Hematopoietic multipotent progenitor cell treated with erythropoietin and hydrocortisone succinate and interleukin-3 and kit ligand, for 6 days (in vitro differentiated cells): Measurements from ENCODE around the gene VCAN.

Experiments used
- DNase-seq: peaks from one replicate; pipeline ENCODE4 v3.0.0-alpha.2; 2015

Gene VCAN

DNA sequence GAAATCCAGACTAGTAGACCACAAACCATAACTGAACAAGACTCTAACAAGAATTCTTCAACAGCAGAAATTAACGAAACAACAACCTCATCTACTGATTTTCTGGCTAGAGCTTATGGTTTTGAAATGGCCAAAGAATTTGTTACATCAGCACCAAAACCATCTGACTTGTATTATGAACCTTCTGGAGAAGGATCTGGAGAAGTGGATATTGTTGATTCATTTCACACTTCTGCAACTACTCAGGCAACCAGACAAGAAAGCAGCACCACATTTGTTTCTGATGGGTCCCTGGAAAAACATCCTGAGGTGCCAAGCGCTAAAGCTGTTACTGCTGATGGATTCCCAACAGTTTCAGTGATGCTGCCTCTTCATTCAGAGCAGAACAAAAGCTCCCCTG, 68.6 kb downstream of the VCAN start:
- no peak for DNase-seq

DNA sequence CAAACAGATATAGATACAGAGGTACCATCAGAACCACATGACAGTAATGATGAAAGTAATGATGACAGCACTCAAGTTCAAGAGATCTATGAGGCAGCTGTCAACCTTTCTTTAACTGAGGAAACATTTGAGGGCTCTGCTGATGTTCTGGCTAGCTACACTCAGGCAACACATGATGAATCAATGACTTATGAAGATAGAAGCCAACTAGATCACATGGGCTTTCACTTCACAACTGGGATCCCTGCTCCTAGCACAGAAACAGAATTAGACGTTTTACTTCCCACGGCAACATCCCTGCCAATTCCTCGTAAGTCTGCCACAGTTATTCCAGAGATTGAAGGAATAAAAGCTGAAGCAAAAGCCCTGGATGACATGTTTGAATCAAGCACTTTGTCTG, 69.2 kb downstream of the VCAN start:
- DNase-seq, result no peak

DNA sequence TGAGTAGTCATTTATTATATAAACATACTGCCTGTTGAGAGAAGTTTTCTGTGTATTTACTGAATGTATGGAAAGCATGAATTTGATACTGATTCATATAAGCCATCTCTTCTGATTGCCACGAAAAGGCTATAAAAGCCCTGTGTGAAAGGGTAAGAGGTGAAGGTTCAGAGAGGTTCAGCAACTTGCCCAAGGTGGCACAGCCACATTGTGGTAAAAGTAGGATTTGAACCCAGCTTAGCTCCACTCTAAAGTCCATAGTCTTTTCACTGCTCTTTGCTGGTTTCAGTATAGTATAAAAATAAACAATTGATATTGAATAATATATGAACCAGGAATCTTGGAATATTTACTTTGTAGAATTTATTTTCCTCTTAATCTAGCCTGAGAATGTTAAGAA, 71.3 kb downstream of the VCAN start:
- no peak for DNase-seq

DNA sequence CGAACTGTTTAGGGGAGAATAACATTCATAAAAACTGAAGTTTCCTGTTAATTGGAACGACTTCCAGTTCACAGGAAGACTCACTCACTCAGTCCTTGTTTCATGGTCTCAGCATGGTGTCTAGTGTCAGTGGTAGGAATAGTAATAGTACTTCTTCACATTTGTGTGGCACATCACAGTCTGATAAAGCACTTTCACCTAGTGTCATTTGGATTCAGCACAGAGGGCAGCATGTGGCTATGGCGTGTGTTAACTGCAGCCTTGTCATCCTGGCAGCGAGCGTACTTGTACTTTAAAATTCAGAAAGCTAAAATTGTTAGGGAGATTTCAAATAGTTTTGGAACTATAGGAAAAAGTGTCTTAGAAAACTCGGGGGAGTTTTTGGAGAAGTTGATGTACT, 72.4 kb downstream of the VCAN start:
- DNase-seq, result no peak

DNA sequence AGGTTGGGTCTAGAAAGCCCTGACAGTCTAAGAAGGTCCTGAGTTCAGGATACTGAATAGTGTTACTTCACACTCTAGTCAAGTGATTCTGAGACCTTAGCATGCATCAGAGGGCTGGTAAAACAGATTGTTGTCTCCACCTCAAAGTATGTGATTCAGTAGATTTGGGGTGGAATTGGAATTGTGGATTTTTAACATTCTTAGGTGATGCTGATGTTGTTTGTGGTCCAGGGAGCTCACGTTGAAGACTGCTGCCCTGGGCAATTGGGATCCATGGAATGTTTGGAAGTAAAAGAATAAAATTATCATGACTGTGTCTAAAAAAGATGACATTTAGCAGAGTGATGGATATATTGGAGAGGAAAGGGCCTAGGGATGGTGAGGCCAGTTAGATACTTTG, 75.6 kb downstream of the VCAN start:
- DNase-seq, result no peak

DNA sequence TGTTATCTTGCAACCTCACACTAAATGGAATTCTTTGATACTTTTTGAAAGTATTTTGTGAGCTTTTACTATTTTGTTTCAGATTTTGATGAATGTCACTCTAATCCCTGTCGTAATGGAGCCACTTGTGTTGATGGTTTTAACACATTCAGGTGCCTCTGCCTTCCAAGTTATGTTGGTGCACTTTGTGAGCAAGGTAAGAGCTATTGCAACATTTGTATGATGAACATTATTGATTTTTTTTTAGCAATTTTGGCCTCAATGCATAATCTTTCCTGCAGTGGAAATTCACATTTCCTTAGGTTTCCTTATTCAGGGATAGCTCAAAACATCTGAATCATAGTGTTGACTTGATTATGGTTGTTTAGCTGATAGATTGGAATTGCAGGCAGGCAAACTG, 76.3 kb downstream of the VCAN start:
- no peak for DNase-seq

DNA sequence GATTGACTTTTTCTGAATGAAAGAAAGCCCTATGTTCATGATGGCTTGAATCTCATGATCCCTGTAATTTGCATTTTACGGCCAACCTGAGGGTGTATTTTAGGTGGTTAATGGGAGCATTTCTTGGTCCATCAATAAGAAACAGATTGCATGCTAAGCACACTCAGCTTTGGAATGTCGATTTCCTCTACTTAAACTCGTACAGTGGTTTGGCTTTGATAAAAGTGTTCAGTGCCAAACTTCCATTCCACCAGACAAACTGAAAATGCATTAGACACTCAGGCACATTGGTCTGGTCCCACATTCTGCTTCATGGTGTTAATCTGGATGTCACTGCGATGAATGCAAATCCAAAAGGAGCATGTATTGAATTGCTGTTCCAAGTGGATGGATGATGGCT, 77.0 kb downstream of the VCAN start:
- no peak for DNase-seq

DNA sequence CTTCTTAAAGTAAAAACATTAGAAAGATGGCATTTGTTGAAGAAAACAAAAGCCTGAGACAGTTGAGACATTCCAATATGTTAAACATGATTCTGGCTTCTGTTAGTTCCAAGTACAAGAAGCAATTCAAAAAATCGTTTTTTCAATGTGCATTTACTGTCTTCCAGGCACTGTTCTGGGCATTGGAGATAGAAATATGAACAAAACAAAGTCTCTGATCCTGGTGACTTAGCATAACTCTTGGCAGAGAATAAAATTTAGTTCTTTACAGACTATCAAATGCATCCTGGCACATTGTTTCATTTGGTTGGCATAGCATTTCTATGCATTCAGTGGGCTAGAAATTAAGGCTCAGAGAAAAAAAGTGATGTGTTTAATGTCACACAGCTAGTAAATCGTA, 77.5 kb downstream of the VCAN start:
- DNase-seq, result no peak

DNA sequence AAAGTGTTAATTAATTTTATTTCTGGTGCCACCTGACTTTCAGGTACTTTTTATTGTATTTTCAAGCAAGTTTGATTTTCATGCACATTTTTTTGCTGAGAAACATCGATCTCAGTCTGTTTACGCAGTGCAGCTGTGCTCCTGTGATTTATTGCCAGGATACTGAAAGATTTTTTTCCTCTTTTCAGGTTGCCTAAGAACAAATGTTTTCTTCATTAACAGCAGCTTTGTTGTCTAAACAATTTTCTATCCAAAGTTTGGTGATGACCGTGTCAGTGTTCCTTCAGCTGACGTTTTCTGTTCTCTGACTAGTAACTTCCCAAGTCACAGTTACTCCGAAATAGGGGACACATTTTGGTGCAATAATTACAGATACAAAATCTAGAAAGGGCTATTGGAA, 78.1 kb downstream of the VCAN start:
- DNase-seq, result no peak

DNA sequence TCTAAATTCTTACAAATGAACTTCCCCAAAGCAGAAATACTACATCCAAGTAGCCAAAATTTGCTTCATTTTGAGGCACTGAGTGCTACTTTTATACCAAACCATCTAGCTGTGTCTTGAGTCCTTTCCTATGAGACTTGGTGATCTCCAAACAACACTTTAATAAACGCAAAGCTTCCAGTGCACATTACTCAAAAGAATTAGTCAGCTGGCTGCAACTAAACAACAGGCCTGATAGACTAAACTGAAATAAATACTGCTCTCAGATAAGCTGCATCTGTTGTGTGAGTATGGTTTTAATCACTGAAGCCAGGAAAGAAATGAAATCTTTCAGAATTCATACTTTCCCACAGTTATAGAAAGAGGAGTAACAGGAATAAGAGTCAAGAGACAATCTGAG, 80.3 kb downstream of the VCAN start:
- DNase-seq, result no peak

DNA sequence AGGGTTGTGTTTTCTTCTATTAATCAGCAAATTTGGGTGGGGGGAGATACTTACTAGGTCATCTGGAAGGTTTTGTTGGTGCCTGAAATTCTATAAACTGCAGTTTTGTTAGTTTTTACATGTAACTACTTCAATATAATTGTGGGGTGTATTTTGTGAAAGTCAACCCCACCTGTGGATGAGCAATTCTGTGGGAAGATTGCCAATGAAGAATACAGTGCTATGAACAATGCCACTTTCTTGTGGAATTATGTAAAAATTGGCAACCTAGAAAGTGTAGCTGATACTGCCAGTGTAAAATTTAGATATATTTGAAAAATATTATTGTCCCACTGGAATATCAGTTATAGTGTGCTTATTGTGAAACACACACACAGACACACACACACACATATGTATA, 80.7 kb downstream of the VCAN start:
- DNase-seq, result no peak

DNA sequence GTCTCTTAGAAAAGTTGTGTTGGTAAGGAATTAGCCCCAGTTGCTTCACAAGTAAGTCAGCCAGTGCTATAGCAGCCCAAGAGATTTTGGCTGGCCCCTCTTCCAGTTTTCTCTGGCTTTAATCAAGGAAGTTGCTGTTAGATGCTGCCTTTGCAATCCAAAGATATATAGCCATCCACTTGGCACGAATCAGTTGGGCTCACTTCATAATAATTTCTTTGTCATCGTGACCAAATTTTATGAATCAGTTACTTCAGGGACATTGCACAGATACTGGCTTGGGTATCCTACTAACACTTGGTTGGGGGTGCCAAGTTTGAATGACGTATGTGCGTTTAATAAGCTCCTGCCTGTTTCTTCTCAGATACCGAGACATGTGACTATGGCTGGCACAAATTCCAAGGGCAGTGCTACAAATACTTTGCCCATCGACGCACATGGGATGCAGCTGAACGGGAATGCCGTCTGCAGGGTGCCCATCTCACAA, 81.5 kb downstream of the VCAN start:
- DNase-seq, result no peak

DNA sequence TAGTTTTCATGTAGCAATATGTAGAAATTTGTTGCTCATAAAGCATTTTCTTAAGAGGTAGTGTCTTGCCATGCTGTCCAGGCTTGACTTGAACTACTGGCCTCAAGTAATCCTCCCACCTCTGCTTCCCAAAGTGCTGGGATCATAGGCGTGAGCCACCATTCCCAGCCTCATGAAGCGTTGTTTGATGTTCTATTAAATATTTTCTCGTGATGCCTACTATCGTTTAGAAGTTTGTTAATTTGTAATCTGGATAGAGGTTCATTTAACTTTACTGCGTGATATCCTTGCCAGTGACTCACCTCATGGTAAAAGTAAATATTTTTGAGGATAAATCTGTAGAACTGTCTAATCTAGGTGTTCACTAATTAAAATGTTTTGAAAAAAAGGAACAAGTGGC, 82.6 kb downstream of the VCAN start:
- no peak for DNase-seq

DNA sequence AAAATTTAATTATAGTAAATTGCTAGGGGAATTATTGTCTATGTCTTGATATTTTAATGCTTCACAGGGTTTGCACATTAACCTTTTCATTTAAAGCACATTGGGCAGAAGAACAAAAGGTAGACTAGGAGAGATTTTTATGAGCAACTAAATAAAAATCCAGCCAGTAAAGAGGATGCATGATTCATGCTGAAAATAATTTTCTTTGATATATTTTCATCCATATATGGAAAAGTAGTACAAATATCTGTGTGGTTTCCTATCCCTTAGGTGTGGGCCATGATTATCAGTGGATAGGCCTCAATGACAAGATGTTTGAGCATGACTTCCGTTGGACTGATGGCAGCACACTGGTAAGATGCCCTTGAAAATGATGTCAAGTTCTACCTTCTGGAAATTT, 83.1 kb downstream of the VCAN start:
- no peak for DNase-seq

DNA sequence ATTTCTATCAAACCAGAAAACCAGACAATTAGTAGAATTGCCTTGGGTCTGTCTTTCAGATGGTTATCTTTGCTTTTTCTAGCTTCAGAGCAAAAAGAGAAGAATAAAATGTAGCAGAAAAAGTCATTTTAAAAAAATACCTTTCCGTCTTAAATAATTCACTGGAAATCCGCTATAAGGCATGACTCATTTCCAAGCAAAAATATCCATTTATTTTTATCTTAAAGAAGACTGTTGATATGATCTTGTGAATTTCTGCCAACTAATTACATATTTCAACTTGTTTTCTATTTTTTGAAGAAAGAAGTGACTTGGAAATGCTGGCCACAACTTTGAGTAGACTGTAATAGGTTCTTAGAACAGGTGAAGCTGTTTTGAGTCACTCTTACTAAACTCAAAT, 83.7 kb downstream of the VCAN start:
- no peak for DNase-seq

DNA sequence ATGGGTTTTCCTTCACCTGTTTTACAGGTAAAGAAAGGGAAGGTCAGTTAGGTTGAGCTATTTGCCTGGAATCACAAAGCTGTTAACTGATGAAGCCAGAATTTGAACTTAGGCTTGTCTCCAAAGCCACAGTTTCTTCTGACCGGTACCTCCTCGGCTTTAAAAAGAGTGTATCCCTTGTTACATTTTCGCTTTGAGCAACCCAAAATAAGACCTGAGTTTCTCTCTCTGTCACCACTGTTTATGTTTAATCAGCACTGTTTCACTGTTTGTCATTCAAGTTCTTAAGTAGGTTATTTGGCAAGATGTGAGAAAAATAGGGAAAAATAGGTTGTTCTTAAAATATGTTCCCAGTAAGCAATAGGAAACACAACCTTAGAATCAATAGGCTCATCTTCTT, 84.6 kb downstream of the VCAN start:
- no peak for DNase-seq

DNA sequence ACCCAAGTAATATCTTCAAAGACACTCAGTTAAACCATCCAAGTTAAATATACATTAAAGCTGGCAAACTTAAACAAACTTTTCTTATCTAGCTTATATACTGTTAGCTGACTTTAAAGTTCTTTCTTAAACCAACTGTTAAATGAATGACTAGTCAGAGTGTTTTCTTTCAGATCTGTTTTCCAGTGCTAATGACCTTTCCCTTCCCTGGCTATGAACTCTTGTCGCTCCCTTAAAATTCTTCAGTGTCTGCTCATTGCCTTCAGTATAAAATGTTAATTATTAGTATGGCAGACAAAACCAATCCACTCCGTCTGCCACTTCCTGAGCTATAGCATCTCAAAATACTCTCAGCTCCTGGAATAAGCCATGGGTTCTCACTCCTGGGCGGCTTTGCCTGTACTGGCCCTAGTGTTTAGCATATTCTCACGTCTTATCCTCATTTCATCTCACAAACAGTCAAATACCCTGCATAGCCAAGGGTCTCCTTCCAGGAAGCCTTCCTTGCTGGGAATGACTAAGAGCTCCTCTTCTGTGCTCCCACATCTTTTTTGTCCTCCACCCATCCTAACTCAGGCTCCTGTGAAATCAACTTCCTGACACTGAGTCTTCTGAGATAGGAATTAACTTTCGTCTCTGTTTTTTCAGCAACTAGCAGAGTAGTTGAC, 87.7 kb downstream of the VCAN start:
- DNase-seq, result no peak

DNA sequence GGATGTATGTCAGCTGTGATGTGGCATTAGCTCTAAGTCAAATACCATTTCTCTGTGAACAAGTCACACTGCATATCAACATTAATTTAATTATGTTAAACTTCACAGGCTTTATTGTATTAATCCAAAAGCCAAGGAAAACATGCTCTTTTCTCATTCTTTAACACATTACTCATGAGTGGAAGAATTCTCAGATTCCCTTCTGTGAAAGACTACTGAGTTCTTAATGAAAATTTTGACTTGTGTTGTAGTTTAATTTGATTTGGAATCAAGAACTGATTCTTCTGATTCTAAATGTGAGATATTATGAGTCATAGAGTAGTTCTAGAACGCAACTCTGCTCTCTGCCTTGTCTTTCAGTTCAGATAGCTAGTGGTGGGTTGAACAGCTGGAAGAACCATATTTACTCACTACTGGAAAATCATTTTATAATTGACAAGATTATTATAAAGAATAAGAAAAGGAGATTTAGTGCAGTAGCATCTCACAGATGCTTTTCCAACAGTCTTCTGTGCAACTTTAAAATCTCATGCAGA, 90.6 kb downstream of the VCAN start:
- no peak for DNase-seq

DNA sequence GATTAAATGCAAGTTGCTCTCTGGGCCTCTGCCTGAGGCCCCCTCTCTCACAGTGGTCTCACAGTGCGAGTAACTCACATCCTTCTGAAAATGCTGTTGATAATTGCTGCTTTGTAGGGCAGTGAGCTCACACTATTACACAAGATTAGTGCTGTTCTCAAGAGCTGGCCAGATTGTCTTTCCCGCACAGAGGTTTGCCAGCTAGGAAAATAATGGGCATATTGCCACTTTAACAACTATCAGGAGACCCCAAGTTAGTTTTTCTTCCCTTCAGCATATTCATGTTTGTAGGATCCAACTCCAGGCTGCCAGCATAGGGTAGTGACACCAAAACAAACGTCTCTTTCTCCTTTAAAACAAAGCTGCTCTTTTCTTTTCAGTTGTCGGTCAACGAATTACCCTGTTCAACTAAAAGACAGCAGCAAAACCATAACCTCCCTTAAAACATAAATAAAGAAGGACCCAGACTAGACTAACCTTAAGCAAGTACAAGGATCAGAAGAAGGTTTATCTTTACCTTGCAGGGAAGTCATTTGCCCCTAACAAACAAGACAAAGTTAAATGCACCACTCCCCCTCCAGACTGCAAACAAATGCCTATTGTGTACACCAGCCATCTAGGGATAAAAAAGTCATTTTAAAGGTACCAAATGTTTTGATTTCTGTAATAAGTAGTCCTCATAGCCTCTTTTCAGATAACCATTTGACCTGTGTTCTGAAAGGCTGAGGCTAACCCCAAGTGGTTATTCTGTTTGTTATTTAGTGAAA, 91.4 kb downstream of the VCAN start:
- DNase-seq, result no peak

DNA sequence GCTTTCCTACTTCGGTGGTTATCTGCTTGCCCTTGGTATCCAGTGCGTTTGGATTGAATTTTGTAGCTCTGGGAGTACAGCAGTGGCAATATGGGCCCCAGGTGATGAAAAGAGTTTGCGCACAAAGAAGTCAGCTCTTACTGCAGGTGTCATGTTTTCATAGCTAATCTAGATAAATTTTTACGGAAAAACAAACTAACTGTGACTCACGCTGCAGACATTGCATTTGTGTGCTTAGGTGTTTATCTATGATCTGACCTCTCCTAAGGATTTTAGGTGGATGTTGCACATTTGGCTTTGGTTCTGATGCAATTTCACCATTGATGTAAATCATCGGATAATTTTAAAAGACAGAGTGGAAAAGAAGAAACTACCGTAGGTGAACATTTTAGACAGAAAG, 92.1 kb downstream of the VCAN start:
- no peak for DNase-seq

DNA sequence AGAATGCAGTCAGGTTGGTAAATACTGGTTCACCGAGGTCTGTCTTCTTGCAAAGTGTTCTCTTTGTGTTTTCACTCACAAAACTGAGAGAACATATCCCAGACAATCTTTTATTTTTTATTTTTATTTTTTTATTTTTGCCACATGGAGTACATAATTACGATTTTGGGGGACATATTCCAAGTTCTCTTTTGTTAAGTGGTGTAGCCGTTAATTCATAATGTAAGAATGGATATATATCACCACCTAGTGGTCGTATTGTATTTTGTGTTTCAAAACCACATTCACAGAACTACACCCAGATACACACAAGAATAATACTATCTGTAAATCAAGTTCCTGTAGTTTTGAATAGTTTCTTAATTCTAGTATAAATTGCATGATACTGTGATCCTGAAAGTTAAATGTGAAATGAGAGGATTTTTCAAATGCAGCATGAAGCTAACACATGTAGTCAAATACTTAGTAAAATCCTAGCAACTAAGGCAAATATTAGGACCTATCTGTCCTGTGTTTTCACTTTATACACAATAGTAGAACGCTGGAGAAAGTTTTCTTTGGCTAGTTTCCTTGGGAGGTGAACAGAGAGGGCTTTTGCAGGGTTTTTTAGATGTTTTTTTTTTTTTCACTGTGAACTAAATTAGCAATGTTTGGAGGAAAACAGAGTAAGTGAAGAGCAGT, 92.7 kb downstream of the VCAN start:
- DNase-seq, result peak; percentile 77

DNA sequence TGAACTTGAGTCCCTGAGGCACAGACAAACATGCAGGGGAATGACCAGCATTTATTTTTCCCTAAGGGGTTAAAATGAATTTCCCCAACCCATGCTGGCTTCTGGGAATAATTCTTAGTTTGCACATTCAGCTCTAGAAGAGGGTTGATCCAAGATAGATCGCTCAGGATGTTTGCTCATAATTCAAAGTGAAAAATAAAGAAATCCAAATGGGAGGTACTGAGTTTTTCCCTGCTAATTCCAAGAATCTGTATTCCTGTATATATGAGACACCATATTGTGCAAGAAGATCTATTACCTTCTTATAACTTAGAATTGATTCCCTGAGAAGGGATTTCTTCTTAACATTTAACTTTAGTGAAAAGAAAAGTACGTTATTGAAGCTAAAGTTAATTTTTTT, 96.2 kb downstream of the VCAN start:
- no peak for DNase-seq

DNA sequence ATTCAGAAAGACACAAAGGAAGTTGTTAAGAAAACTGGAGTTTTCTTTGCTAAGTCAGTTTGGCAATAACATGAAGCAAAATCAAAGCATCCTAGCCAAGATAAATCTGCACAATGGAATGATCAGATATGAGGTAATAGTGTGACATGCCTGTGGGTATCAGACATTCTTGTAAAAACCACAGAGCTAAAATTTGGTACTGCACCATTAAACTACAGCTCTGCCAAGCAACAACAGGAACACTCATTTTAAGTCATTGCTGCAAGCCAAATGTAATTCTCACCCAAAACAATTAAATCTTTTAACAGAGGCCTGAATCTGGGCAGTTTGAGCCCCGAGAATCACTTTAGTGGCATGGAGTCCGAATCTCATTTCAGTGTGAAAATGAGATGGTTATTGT, 96.6 kb downstream of the VCAN start:
- no peak for DNase-seq

DNA sequence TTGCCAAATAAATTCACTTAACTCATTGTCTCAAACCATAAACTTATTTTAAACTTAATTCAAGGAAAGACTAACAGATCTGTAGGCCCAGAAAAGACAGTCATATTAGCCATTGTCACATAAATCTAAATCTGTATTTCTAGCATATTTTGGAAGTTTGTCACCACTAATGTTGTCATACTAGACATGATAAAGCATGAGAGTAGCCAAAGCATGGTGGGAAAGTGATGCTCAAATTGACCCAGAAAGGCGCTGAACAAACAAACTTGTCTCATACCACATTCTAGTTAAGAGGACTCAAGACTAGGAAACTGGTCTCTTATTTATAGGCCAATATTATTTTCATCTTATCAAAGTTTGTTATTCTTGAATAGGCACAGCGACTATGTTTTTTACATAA, 99.4 kb downstream of the VCAN start:
- DNase-seq, result no peak
